GM21723 (cell line): ENCODE data around the gene CRAMP1.
"Not testable (repeated sequence)": the region's sequence is repeated elsewhere in the genome, so short reads cannot be mapped to it uniquely, and the experiment has no call there.

Experiments used
- ATAC-seq: cut with Tn5 transposase; IDR thresholded peaks from one replicate; pipeline ENCODE4 v1.9.1; 2021; ENCODE audit warnings: mild to moderate bottlenecking, moderate library complexity; ENCODE audit not compliant: unreplicated experiment

Gene CRAMP1

DNA sequence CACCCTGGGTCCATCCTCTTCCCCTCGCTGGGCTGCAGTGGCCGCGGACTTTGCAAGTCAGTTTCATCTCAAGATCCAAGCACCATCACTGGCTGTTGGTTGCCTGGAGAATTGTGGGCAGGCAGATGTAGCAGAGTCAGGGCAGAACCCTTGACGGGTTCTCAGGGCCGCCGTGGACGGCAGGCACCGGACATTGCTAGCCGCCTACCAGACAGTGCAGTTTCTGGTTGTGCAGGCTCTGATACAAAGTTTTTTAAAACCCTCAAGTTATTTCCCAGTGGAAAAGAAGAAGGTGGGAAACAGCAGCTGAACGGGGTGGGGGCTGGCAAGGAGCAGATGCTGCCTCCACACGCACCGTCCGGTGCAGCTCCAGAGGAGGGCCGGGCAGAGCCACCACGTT lies 97.2 kb downstream of the CRAMP1 start:
- ATAC-seq: no peak

DNA sequence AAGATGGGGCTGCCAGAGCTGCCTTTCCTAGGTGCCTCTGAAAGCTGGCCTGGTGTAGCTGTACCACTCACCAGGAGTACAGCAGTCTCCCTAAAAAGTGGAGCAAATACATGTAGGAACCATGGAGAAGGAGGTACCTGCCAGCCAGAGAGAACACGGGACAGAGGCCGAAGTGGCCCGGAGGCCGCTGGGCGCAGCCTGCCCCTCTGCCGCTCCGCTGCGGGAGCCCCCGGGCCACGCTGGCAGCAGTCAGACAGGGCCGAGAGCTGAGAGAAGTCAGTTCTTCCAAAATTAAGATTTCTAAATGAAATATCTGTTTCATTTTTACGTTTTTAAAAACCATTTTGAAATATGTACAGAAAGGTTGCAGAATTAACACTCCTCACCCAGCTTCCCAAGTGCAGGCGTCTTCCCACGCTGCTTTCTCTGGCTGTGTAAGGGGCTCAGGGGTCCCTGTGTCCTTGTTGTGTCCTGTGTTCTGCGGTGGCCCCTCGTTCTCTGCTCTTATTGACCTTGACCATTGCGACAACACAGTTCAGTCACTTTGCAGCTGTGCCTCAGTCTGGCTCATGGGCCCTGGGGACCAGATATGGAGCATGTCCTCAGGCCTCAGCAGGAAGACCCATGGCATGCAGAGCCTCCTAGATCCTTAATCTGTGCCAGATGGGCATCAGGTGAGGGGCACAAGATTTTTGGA lies 98.8 kb downstream of the CRAMP1 start:
- no peak for ATAC-seq

DNA sequence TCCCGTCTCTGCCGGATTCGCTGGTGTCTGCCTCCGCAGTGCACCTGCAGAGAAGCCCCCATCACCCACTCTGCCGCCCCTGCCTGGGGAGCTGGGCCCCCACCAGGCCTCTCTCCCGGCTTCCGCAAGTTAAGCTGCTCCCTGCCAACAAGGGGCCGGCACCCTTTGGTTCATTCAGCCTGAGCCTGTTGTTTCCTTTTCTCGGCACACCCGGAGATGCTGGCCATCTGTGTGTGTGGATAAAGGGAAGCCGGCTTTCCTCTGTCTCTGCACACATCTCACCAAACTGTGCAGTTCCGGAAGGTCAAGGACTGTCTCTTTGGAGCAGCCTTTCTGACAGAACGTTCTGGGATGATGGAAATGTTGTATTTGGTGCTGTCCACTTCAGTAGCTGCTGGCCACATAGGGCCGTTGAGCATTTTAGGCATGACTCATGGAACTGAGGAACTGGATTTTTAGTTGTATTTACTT lies 100.7 kb downstream of the CRAMP1 start:
- no peak for ATAC-seq

DNA sequence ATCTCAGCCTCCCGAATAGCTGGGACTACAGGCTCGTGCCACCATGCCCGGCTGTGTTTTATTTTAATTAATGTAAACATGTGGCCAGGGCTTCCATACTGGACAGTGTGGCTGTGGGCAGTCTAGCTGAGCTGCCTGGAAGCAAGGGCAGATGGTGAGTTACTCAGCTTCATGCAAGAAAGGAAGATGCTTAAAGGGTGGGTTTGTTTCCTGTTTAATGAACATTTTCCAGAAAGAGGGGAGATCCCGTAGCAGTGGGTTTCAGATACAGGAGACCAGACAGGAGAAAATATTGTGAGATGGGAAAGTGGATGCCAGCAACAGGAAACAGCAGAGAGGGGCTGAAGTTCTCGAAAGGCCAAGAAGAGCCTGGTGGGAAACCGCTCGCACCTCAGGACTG lies 101.2 kb downstream of the CRAMP1 start:
- no peak for ATAC-seq

DNA sequence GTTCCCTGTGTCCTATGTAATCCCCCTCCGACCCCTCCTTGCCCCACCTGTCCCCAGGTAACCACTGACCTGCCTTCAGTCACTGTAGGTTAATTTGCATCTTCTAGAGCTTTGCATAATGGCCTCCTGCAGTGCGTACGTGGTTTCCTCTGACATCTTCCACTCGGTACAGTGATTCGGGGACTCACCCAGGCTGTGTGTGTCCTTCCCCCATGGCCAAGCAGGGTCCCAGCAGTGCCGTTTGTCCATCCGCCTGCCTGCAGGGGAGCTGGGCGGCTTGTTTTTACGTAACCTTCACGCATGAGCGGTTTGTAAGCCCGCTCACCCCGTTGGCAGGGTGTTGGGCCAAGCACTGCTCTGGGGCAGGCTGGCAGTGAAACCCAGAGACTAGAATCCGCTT lies 101.8 kb downstream of the CRAMP1 start:
- ATAC-seq: no peak

DNA sequence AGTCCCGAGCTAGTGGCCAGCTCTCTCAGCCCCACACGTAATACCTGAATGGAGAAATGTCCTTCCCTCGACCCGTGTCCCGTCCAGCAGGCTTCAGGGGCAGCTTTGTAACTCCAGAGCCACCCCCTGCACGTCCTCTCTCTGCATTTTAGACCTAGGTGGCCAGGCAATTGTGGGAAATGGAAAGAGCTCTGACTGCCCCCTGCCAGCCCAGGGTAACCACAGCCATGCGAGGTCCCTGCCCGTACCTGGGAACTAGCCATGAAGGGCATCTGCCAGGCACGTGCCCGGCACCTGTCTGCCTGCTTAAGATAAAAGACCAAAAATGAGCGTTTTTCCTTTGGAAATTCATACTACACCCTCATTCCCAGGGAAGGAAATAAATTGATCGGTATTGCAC lies 103.1 kb downstream of the CRAMP1 start:
- no peak for ATAC-seq

DNA sequence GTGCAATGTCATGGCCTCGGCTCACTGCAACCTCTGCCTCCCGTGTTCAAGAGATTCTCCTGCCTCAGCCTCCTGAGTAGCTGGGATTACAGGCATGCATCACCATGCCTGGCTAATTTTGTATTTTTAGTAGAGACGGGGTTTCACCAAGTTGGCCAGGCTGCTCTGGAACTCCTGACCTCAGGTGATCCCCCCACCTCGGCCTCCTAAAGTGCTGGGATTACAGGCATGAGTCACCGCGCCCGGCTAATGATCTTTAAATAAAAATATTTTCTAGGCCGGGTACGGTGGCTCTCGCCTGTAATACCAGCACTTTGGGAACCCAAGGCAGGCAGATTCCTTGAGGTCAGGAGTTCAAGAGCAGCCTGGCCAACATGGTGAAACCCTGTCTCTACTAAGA lies 106.1 kb downstream of the CRAMP1 start:
- ATAC-seq: not testable (repeated sequence)

DNA sequence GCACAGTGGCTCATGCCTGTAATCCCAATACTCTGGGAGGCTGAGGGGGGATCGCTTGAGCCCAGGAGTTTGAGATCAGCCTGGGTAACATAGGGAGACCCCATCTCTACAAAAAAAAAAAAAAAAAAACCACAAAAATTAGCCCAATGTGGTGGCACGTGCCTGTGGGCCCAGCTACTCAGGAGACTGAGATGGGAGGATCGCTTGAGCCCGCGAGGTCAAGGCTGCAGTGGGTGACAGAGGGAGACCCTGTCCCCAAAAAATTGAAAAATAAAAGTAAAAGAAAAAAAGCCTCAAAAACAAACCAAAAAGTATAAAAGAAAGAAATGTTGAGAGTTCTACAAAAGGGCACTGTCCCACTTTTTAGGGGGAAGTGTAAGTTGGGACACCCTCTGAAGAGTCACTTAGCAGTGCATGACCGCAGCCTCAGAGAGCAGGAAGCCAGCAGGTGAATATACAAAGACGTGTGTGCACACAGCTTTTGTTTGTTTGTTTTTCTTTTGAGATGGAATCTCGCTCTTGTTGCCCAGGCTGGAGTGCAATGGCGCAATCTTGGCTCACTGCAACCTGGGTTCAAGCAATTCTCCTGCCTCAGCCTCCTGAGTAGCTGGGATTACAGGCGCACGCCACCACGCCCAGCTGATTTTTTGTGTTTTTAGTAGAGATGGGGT lies 107.5 kb downstream of the CRAMP1 start:
- ATAC-seq: not testable (repeated sequence)

DNA sequence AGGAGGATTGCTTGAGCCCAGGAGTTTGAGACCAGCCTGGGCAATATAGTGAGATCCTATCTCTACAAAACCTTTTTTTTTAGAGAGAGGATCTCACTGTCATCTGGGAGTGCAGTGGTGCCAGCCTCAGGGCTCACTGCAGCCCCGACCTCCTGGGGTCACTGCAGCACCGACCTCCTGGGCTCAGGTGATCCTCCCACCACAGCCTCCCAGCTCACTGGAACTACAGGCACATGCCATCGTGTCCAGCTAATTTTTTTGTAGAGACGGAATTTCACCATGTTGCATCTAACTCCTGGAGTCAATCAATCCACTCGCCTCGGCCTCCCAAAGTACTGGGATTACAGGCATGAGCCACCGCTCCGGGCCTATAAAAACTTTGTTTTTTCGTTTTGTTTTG lies 109.2 kb downstream of the CRAMP1 start:
- ATAC-seq: no peak

DNA sequence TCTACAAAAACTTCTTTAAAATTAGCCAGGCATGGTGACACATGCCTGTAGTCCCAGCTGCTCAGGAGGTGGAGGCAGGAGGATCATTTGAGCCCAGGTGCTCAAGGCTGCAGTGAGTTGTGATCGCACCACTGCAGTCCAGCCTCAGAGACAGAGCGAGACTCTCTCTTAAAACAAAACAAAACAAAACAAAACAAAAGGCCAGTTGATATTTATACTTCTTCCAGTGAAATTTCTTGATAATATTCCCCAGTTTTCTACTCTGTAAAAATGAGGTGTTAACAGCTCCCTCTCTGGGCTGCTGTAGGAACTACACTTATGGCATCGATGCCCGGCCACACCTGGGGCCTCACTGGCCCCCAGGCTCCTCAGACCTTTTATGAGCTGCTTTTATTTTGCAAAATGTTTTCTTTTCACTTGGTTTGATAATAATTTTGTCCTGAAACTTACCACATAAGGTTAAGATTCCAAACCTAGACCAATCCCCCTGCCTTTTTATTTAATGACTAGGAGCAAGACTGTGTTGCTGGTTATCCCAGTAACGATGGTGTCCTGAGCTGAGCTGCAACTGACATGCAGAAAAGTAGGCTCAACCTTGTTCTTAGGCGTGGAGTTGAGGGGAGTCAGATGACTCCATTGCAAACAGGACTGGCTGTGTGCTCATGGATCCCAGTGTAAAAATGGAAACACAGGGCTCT lies 111.4 kb downstream of the CRAMP1 start:
- ATAC-seq: no peak

DNA sequence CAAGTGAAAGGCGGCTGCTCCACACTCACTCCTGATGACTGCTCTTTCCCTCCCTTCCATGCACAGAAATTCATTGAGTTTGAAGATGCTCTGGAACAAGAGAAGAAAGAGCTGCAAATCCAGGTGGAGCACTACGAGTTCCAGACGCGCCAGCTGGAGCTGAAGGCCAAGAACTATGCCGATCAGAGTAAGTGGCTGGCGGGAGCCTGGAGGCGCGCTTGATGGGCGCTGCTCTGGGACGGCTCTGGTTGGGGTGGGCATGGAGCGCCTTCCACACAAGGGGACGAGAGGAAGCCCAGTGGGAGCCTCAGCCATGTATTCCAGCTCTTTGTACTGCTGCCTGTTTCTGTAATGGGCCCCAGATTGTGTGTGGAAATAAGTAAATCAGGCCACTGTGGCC lies 112.3 kb downstream of the CRAMP1 start:
- ATAC-seq: no peak

DNA sequence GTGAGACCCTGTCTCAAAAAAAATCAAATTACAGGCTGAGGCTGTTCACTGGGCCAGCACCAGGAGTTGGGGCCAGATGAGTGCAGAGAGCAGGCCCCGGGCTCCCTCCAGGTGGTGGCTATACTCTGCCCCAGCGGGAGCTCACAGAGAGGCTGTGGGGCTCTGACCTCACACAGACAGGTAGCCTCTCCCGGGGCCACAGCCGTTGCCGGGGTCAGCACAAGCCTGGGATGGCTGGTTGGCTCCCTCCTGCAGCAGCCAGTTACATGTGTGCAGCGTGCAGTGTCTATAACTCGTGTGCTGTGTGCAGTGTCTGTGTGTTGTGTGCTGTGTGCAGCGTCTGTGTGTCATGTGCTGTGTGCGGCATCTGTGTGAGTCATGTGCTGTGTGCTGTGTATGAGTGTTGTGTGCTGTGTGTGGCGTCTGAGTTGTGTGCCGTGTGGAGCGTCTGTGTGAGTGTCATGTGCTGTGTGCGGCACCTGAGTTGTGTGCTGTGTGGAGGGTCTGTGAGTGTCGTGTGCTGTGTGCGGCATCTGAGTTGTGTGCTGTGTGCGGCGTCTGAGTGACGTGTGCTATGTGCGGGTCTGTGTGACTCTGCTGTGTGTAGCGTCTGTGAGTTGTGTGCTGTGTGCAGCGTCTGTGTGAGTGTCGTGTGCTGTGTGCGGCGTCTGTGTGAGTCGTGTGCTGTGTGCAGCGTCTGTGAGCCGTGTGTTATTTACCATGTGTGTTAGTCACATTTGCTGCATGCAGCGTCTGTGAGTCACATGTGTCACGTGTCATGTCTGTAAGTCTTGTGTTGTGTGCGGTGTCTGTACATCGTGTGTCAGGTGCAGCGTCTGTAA lies 114.7 kb downstream of the CRAMP1 start:
- no peak for ATAC-seq
